Measurements from ENCODE around the gene NEUROD2. TPM values are rescaled to one million over a fixed set of nuclear protein-coding genes. Genes with fewer than 3 reads are reported as not detected.

The NEUROD2 gene
- polyA plus RNA-seq, 2 donors = 0.02 TPM; not detected in 1

Other genes with a start within 250 kb of the NEUROD2 start
- gene FBXL20, start 206.3 kb downstream of the NEUROD2 start, polyA plus RNA-seq = 1 to 10 TPM; 2.3 to 3.8 TPM
- gene MED1, start 156.7 kb downstream of the NEUROD2 start, polyA plus RNA-seq = 1 to 10 TPM; 5.0 to 6.8 TPM
- gene CDK12, start 146.4 kb downstream of the NEUROD2 start, polyA plus RNA-seq = 10 to 100 TPM in 1 of 2 donors, 1 to 10 TPM in 1; 9.4 to 12.9 TPM
- gene PPP1R1B, start 19.0 kb upstream of the NEUROD2 start, polyA plus RNA-seq = 1 to 10 TPM in 1 of 2 donors, under 1 TPM in 1; 0.43 to 1.2 TPM
- gene STARD3, start 29.2 kb upstream of the NEUROD2 start, polyA plus RNA-seq = 10 to 100 TPM; 44.6 to 44.9 TPM
- under 1 TPM; 0.78 to 0.88 TPM for gene TCAP, start 57.4 kb upstream of the NEUROD2 start, polyA plus RNA-seq
- 1 to 10 TPM; 1.8 to 2.2 TPM for gene PNMT, start 60.5 kb upstream of the NEUROD2 start, polyA plus RNA-seq
- 10 to 100 TPM; 28.8 to 40.0 TPM for gene PGAP3, start 80.1 kb upstream of the NEUROD2 start, polyA plus RNA-seq
- gene ERBB2, start 92.1 kb upstream of the NEUROD2 start, polyA plus RNA-seq = 10 to 100 TPM; 68.4 to 98.1 TPM
- 10 to 100 TPM; 57.5 to 98.6 TPM for gene MIEN1, start 122.6 kb upstream of the NEUROD2 start, polyA plus RNA-seq
- gene GRB7, start 130.0 kb upstream of the NEUROD2 start, polyA plus RNA-seq = 10 to 100 TPM; 43.7 to 55.0 TPM

Data from esophagus (tissue), 2 donors.